Activated CD4-positive, alpha-beta memory T cell treated with anti-CD3 and anti-CD28 coated beads, Interleukin-2, amount 10 ng/mL, durations not matched to agents 7 days and 5 days (primary cell): Measurements from ENCODE around the gene CFAP97D1. TPM values are rescaled to one million over a fixed set of nuclear protein-coding genes. Genes with fewer than 3 reads are reported as not detected.
A peak's percentile ranks its signal among the peaks of the same experiment; 100 is the strongest.

Experiments
- CTCF ChIA-PET: fragments of 350-600 bp; sonication (Branson Sonifier 250); formaldehyde crosslinking; loops from one replicate; lab custom pipeline; 2021; ENCODE audit warnings: antibody characterized with exemption, inconsistent platforms; lab: Charles Lee
- POLR2A ChIA-PET: fragments of 350-600 bp; sonication (Branson Sonifier 250); formaldehyde crosslinking; loops from one replicate; lab custom pipeline; 2021; ENCODE audit warnings: antibody characterized with exemption; lab: Charles Lee
- DNase-seq: peaks from one replicate; pipeline ENCODE4 v3.0.0-alpha.2; 2020
- H3K27ac Mint-ChIP-seq: one replicate; pipeline ENCODE4 v1.8.0; 2021; ENCODE audit warnings: mild to moderate bottlenecking, mixed read lengths
- H3K27me3 Mint-ChIP-seq: one replicate; pipeline ENCODE4 v1.8.0; 2021; ENCODE audit warnings: mixed read lengths
- H3K36me3 Mint-ChIP-seq: one replicate; pipeline ENCODE4 v1.8.0; 2021; ENCODE audit warnings: low read depth, mixed read lengths
- H3K4me1 Mint-ChIP-seq: one replicate; pipeline ENCODE4 v1.8.0; 2021; ENCODE audit warnings: mixed read lengths
- H3K4me3 Mint-ChIP-seq: one replicate; pipeline ENCODE4 v1.8.0; 2021; ENCODE audit warnings: mild to moderate bottlenecking, mixed read lengths
- H3K9me3 Mint-ChIP-seq: one replicate; pipeline ENCODE4 v1.8.0; 2021; ENCODE audit warnings: mixed read lengths
- total RNA-seq, 2 experiments: library from RNA; stranded (reverse); gene quantifications; one replicate each; pipeline ENCODE4 v1.2.3, GENCODE V29; 2021

The CFAP97D1 gene
- total RNA-seq, 2 experiments from 2014 or later: not detected

DNA sequence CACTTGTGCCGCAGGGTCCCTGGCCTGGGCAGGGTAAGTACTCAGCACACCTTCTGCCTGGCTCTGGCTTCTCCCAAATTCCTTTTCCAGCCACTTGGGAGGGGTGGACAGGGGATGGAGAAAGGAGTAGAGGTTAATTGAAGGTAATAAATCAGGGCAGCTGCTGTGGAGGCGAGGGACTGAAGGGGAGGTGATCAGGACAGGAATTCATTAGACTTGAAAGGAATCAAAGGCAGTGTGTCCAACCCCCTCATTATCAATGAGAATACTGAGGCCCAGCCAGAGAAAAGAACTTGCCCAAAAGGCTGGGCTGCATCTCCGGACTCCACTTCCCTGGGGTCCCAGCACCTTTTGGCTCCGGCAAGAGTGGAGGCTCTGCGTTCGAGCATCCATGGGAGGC is 24.0 kb upstream of the CFAP97D1 start:
- H3K4me1 Mint-ChIP-seq: peaks cover 24% of the 10 kb centered on the region

DNA sequence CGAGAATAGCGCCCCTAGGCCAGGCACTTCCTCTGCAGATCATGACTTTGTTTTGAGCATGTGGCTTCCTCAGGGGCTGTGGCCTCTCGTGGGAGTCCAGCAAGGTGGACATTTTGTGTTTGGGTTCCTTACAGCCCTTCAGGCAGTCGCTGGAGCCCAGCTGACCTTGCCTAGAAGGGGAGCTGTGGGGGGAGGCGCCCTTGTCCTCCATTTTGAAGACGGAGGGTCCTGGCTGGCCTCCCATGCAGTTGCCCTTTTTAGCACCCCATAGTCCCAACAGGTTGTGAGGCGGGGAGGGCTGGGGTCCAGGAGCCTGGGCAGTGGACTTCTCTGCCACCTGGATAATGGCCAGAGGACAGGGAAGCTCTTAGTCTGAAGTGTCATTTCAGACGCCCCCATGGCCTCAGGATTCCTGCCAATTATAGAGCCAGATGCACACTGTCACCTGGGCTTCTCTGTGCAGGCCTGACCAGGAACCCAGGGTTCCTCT is 23.0 kb upstream of the CFAP97D1 start:
- DNase-seq: no peak
- H3K4me3 Mint-ChIP-seq: no peak overlapping the region
- no peaks in the 10 kb centered on the region for H3K36me3 Mint-ChIP-seq
- POLR2A ChIA-PET: interaction anchor here (1.1 kb wide), 1 partner anchor 63 kb away, joined by 4 read pairs; no protein-coding TSS in a partner anchor
- H3K9me3 Mint-ChIP-seq: no peaks in the 10 kb centered on the region
- no peak overlapping the region for H3K27ac Mint-ChIP-seq
- H3K27me3 Mint-ChIP-seq: peaks cover 46% of the 10 kb centered on the region
- peaks cover 24% of the 10 kb centered on the region for H3K4me1 Mint-ChIP-seq
- CTCF ChIA-PET: interaction anchor here (1.3 to 13.8 kb wide), 3 partner anchors 9 to 180 kb away, joined by 4 to 365 read pairs (median 14); no protein-coding TSS in a partner anchor

More for the DNA sequence above, 24.0 kb upstream of the CFAP97D1 start:
- Mint-ChIP-seq H3K27ac (no peak overlapping the region), H3K9me3 (no peaks in the 10 kb centered on the region), H3K36me3 (no peaks in the 10 kb centered on the region), H3K4me3 (no peak overlapping the region), H3K27me3 (peaks cover 52% of the 10 kb centered on the region)
- DNase-seq: no peak
- ChIA-PET POLR2A (interaction anchor here (2.6 kb wide), 1 partner anchor 55 kb away, joined by 7 read pairs; no protein-coding TSS in a partner anchor), CTCF (interaction anchor here (1.3 to 13.8 kb wide), 4 partner anchors 10 to 179 kb away, joined by 4 to 365 read pairs (median 10); no protein-coding TSS in a partner anchor)

GRCh38 chr17:43758086-43758485 is 22.1 kb upstream of the CFAP97D1 start:
- POLR2A ChIA-PET: interaction anchor here (1.1 kb wide), 1 partner anchor 64 kb away, joined by 4 read pairs; no protein-coding TSS in a partner anchor
- DNase-seq: no peak
- Mint-ChIP-seq H3K27me3 (peaks cover 39% of the 10 kb centered on the region), H3K4me3 (no peak overlapping the region), H3K36me3 (no peaks in the 10 kb centered on the region), H3K4me1 (peaks cover 18% of the 10 kb centered on the region), H3K9me3 (no peaks in the 10 kb centered on the region), H3K27ac (no peak overlapping the region)
- CTCF ChIA-PET: interaction anchor here (0.7 to 13.8 kb wide), 2 partner anchors 61 to 68 kb away, joined by 3 to 365 read pairs; no protein-coding TSS in a partner anchor

DNA sequence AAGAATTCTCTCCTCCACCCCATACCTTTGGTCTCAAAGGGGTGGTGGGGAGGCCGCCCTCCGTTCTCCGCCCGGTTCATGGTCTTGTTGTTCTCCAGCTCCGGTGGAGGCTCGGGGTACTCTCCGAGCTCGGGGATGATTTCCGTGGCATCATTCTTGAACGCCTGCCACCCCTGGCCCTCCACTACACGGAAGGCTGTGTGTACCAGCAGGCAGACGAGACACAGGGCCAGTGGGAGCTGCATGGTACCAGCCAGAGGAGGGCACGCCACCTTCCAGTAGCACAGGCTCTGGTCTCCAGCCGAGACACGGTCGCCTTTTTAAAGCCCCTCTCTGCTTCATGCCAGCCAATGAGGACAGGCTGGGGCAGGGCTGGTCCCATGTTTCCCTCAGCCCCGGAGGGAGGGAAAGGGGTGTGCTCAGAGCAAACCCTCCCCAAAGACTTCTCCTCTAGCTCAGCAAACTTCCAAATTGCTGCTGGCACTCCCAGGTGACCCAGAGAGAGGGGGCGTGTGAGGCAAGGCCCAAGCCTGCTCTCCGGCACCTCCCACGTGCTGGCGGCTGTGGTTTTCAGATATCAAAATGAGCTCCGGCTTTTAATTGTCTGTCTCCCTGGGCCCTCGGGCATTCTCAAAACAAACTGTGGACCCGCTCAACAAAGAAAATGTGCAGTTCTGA is 21.6 kb upstream of the CFAP97D1 start, which contains the start of gene SOST:
Gene SOST, minus strand, starts transcription at position 295 of the 678 bp plus-strand sequence. Its CDS starts 50 bp downstream, at position 245.
- H3K4me1 Mint-ChIP-seq: peaks cover 12% of the 10 kb centered on the region
- no peak for DNase-seq
- no peak within 1 kb of the TSS for H3K27ac Mint-ChIP-seq
- peaks cover 36% of the 10 kb centered on the region for H3K27me3 Mint-ChIP-seq
- H3K4me3 Mint-ChIP-seq: no peak within 1 kb of the TSS
- H3K36me3 Mint-ChIP-seq: no peaks in the 10 kb centered on the region
- H3K9me3 Mint-ChIP-seq: no peaks in the 10 kb centered on the region
- CTCF ChIA-PET: interaction anchor here (0.7 to 13.8 kb wide), 3 partner anchors 52 to 69 kb away, joined by 3 to 365 read pairs (median 3); no protein-coding TSS in a partner anchor
- POLR2A ChIA-PET: interaction anchor here (0.7 kb wide), 1 partner anchor 58 kb away, joined by 3 read pairs; no protein-coding TSS in a partner anchor

- Mint-ChIP-seq H3K4me1 (peaks cover 1% of the 10 kb centered on the region), H3K27me3 (peaks cover 30% of the 10 kb centered on the region), H3K36me3 (no peaks in the 10 kb centered on the region), H3K9me3 (no peaks in the 10 kb centered on the region), H3K4me3 (no peak overlapping the region), H3K27ac (no peak overlapping the region)
- POLR2A ChIA-PET: interaction anchor here (1.2 to 2.1 kb wide), 2 partner anchors 59 to 65 kb away, joined by 4 to 11 read pairs; no protein-coding TSS in a partner anchor
- CTCF ChIA-PET: interaction anchor here (1.1 to 13.8 kb wide), 8 partner anchors 14 to 185 kb away, joined by 3 to 365 read pairs (median 7); no protein-coding TSS in a partner anchor
- no peak for DNase-seq
Observed at GRCh38 chr17:43759836-43760235, 20.4 kb upstream of the CFAP97D1 start.

GRCh38 chr17:43760254-43760852 is 19.9 kb upstream of the CFAP97D1 start:
- Mint-ChIP-seq H3K4me3 (no peak overlapping the region), H3K9me3 (no peaks in the 10 kb centered on the region), H3K36me3 (no peaks in the 10 kb centered on the region), H3K4me1 (peaks cover 1% of the 10 kb centered on the region), H3K27me3 (peaks cover 32% of the 10 kb centered on the region), H3K27ac (no peak overlapping the region)
- ChIA-PET CTCF (interaction anchor here (0.6 to 13.8 kb wide), 11 partner anchors 13 to 186 kb away, joined by 3 to 365 read pairs (median 5); no protein-coding TSS in a partner anchor), POLR2A (interaction anchor here (1.2 to 2.1 kb wide), 2 partner anchors 59 to 66 kb away, joined by 4 to 11 read pairs; no protein-coding TSS in a partner anchor)
- DNase-seq: peak; percentile 92

DNA sequence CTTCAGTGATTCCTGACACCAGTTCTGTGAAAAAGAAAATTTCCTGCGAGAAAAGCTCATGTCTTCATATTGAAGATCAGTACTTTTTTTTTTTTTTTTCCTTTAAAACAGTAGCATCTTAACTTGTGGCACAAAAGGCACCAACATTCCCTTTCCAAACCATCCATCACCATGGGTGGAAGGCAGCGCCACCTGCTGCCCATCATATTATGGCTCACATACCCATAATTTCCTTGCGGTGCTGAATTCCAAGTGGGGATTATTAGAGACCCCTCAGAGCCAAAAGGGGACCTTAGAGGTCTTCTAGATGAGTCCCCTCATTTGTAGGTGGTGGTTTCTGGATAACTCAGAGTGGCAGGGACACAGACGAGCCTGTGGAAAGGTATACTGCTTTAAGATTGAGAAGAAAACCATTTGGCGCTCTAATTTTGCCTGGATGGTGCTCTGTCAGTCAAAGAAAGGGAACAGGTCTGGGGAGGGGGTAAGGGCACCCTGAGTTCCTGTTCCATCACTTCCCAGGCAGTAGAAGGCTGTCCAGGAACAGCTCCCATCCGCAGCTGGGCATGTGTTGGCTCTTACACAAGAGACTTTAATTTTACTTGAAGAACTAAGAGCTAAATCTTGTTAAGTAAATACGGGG is 13.7 kb upstream of the CFAP97D1 start:
- POLR2A ChIA-PET: interaction anchor here (1.2 kb wide), 1 partner anchor 13 kb away, joined by 3 read pairs; no protein-coding TSS in a partner anchor
- Mint-ChIP-seq H3K4me1 (no peaks in the 10 kb centered on the region), H3K27ac (no peak overlapping the region), H3K36me3 (no peaks in the 10 kb centered on the region), H3K4me3 (no peak overlapping the region), H3K27me3 (peaks cover 8% of the 10 kb centered on the region), H3K9me3 (no peaks in the 10 kb centered on the region)
- DNase-seq: peak; percentile 52
- CTCF ChIA-PET: interaction anchor here (0.6 to 13.8 kb wide), 32 partner anchors 9 to 282 kb away, joined by 3 to 365 read pairs (median 4); partner anchors contain the start of genes CFAP97D1, DHX8 and DUSP3

DNA sequence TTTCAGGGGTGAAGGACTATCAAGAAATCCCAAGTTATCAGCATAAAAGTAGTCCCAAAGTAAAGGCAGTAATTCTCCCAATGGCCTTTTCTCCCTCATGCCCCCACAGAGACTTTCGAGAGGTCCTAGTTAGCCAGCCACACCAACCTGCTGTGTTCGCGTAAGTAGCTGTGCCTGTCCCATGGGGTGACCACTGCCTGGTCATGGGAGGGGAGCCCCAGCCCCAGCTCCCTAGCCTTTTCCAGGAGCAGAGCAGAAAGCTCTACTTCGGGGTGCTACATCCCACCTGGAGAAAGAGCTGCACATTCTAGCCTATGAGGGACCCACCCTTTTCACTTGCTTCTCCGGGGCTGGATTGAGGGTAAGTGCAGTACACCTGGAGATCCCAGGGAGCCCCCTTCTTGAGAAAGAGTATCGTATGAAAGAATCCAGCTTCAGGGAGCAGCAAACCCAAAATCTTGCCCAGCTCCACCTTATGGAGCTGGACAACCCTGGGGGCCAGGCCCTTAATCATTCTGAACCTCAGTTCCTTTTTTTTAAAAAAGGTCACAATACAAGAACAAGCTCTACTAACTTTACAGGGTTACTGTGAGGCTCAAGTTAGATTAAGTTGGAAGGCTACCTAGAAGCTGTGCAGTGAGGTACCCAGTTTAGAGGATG is 13.1 kb upstream of the CFAP97D1 start:
- no peak overlapping the region for H3K4me3 Mint-ChIP-seq
- H3K27me3 Mint-ChIP-seq: peaks cover 8% of the 10 kb centered on the region
- H3K36me3 Mint-ChIP-seq: no peaks in the 10 kb centered on the region
- ChIA-PET POLR2A (no interaction called here), CTCF (interaction anchor here (0.6 to 13.8 kb wide), 20 partner anchors 8 to 1837 kb away, joined by 3 to 365 read pairs (median 4); partner anchors contain the start of genes CFAP97D1, DHX8, DUSP3 and ODAD4)
- no peak for DNase-seq
- no peaks in the 10 kb centered on the region for H3K9me3 Mint-ChIP-seq
- no peak overlapping the region for H3K27ac Mint-ChIP-seq
- H3K4me1 Mint-ChIP-seq: no peaks in the 10 kb centered on the region

DNA sequence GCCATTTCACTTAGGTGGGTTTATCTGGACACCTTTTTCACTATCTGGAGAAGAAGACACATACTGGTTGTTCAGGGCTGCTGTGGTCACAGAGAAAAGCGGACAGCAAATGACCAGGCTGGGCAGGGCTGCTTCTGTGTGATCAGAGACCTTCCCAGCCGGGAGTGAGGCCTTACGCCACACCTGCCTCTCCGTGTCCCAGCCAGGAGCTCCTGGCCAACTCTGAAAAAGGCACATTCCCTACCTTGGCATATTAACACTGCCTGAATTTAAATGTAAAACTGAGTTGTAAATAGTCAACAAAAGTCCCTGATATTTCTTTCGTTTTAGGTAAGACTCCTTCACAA is 12.5 kb upstream of the CFAP97D1 start:
- Mint-ChIP-seq H3K36me3 (no peaks in the 10 kb centered on the region), H3K27ac (no peak overlapping the region), H3K27me3 (peaks cover 8% of the 10 kb centered on the region), H3K4me3 (no peak overlapping the region), H3K9me3 (no peaks in the 10 kb centered on the region), H3K4me1 (no peaks in the 10 kb centered on the region)
- ChIA-PET POLR2A (no interaction called here), CTCF (interaction anchor here (0.6 to 13.8 kb wide), 15 partner anchors 8 to 1837 kb away, joined by 3 to 365 read pairs (median 4); partner anchors contain the start of genes DUSP3 and ODAD4)
- no peak for DNase-seq

GRCh38 chr17:43768382-43768781 is 11.9 kb upstream of the CFAP97D1 start:
- ChIA-PET CTCF (interaction anchor here (1.0 to 13.8 kb wide), 4 partner anchors 15 to 192 kb away, joined by 3 to 365 read pairs (median 19); no protein-coding TSS in a partner anchor), POLR2A (no interaction called here)
- Mint-ChIP-seq H3K9me3 (no peaks in the 10 kb centered on the region), H3K4me3 (no peak overlapping the region), H3K27me3 (peaks cover 8% of the 10 kb centered on the region), H3K4me1 (no peaks in the 10 kb centered on the region), H3K36me3 (no peaks in the 10 kb centered on the region), H3K27ac (no peak overlapping the region)
- DNase-seq: no peak

DNA sequence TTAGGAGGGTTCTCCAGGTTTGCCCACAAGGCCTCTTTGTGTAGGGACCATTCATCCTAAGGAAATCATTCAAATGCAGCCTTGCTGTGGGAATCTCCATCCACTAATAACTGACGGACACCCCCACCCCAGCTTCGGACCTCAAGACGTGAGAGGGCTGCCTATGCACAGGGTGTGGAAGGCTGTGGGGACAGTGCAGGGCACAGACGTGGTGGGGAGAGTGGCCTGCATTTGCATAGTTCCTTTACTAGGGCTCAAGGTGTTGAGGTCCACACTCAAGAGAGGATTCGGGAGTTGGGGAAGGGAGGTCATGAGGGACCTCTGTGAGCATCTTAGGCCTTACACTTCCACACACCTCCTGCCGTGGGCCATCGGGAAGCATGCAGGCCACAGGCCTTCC is 11.3 kb upstream of the CFAP97D1 start:
- Mint-ChIP-seq H3K27me3 (peaks cover 4% of the 10 kb centered on the region), H3K4me3 (no peak overlapping the region), H3K9me3 (no peaks in the 10 kb centered on the region), H3K27ac (no peak overlapping the region), H3K4me1 (no peaks in the 10 kb centered on the region), H3K36me3 (no peaks in the 10 kb centered on the region)
- DNase-seq: no peak
- ChIA-PET CTCF (interaction anchor here (1.0 to 1.2 kb wide), 2 partner anchors 74 to 84 kb away, joined by 3 read pairs; no protein-coding TSS in a partner anchor), POLR2A (no interaction called here)
